Endodermal cell (in vitro differentiated cells): ENCODE results near the gene PWWP2B. TPM values are rescaled to one million over a fixed set of nuclear protein-coding genes. Genes with fewer than 3 reads are reported as not detected.

ENCODE experiments used
- DNase-seq: peaks from one replicate; pipeline ENCODE4 v3.0.0-alpha.2; 2017
- H3K27ac ChIP-seq: 2 replicates; pipeline ENCODE4 v1.5.1; 2013; ENCODE audit warnings: mild to moderate bottlenecking, low read depth, low read length, moderate library complexity
- H3K27me3 ChIP-seq: 2 replicates; pipeline ENCODE4 v1.6.1; 2013; ENCODE audit warnings: mild to moderate bottlenecking, low read length, moderate library complexity; ENCODE audit not compliant: insufficient read depth, control insufficient read depth, poor library complexity, severe bottlenecking
- H3K36me3 ChIP-seq: 2 replicates; pipeline ENCODE4 v1.7.0; 2013; ENCODE audit warnings: mild to moderate bottlenecking, low read length, moderate library complexity; ENCODE audit not compliant: control insufficient read depth, insufficient read depth
- H3K4me1 ChIP-seq: one replicate; pipeline ENCODE4 v1.7.0; 2013; ENCODE audit warnings: low read length; ENCODE audit not compliant: control insufficient read depth, insufficient read depth
- H3K4me3 ChIP-seq: 2 replicates; pipeline ENCODE4 v1.5.1; 2013; ENCODE audit warnings: mild to moderate bottlenecking, low read length, moderate library complexity
- H3K9ac ChIP-seq: 2 replicates; pipeline ENCODE4 v1.6.1; 2013; ENCODE audit warnings: mild to moderate bottlenecking, low read length, moderate library complexity; ENCODE audit not compliant: poor library complexity, severe bottlenecking; ENCODE audit errors: extremely low read depth
- H3K9me3 ChIP-seq: 2 replicates; pipeline ENCODE4 v1.6.1; 2013; ENCODE audit warnings: mild to moderate bottlenecking, low read length, moderate library complexity; ENCODE audit not compliant: control insufficient read depth
- H3K27ac Mint-ChIP-seq: 2 replicates; pipeline ENCODE4 v1.8.0; 2020; ENCODE audit warnings: mixed read lengths
- H3K27me3 Mint-ChIP-seq: 2 replicates; pipeline ENCODE4 v1.8.0; 2021; ENCODE audit warnings: mild to moderate bottlenecking, mixed read lengths; ENCODE audit not compliant: insufficient read depth
- H3K36me3 Mint-ChIP-seq: 2 replicates; pipeline ENCODE4 v1.8.0; 2020; ENCODE audit warnings: low read depth, mixed read lengths
- H3K4me1 Mint-ChIP-seq: 2 replicates; pipeline ENCODE4 v1.8.0; 2020; ENCODE audit warnings: mixed read lengths
- H3K4me3 Mint-ChIP-seq: 2 replicates; pipeline ENCODE4 v1.8.0; 2020; ENCODE audit warnings: mild to moderate bottlenecking, moderate library complexity, mixed read lengths
- H3K9me3 Mint-ChIP-seq: 2 replicates; pipeline ENCODE4 v1.8.0; 2020; ENCODE audit warnings: mild to moderate bottlenecking, mixed read lengths
- CTCF ChIP-seq: fragments of 200-600 bp; sonication (generic); conservative IDR thresholded peaks from 2 replicates; pipeline ENCODE4 v1.5.0; 2021; ENCODE audit warnings: antibody characterized with exemption, mild to moderate bottlenecking
- WGBS, 2 experiments: methylation state at CpG; one replicate each; pipeline versions ENCODE4 v1.1.5 to v1.1.7; 2013; ENCODE audit warnings: missing lambda C conversion rate in 2 of 2, mixed read lengths in 1 of 2; ENCODE audit not compliant: insufficient coverage in 1 of 2, insufficient read length in 1 of 2; 5-methylcytosine and 5-hydroxymethylcytosine counted together
- total RNA-seq, 2 donors: library from RNA; stranded (reverse); fragmentation: NEBNext Ultra II Directional in 1 of 2; extraction: Animal tissue kit (Norgen Biotek cat#: 25700) in 1 of 2; gene quantifications; 2 replicates in 1 of 2; 3 replicates in 1 of 2; pipeline ENCODE4 v1.2.1, GENCODE V29; 2021

The PWWP2B gene
- total RNA-seq, 2 donors from 2014 or later, result 11.4 to 13.9 TPM

DNA sequence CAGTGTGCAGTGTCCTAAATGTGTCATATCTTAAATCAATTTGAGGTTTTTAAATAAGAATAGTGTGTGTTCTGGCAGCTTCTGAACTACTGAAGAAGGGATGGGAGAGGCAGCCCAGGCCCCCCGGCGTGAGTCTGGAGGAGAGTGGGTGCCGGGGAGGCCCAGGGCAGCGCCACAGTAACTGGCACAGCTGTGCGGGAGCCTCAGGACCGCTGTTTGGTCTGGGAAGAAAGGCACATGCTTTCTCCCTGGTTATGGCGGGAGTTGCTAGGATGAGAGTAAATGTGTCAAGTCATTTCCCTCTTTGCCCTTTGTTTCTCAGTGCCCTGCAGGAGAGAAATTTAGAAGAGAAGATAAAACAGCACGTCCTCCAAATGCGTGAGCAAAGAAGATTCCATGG is 31.9 kb upstream of the PWWP2B start:
- H3K27me3 ChIP-seq, result no peaks in the 10 kb centered on the region
- H3K4me3 ChIP-seq, result no peak overlapping the region
- H3K4me1 ChIP-seq, result no peaks in the 10 kb centered on the region
- no peak for TF ChIP-seq CTCF
- no peaks in the 10 kb centered on the region for H3K9me3 ChIP-seq
- H3K9ac ChIP-seq, result no peak overlapping the region
- WGBS, 2 experiments, result 89 to 92% methylated on average over 8 to 9 of the region's 9 CpGs
- Mint-ChIP-seq H3K4me1 (no peaks in the 10 kb centered on the region), H3K27ac (peak overlapping the region; percentile 3), H3K27me3 (no peaks in the 10 kb centered on the region), H3K36me3 (peaks cover 21% of the 10 kb centered on the region), H3K4me3 (no peak overlapping the region), H3K9me3 (peaks cover 7% of the 10 kb centered on the region)
- no peak for DNase-seq
- H3K36me3 ChIP-seq, result no peaks in the 10 kb centered on the region
- H3K27ac ChIP-seq, result peak overlapping the region; percentile 53

DNA sequence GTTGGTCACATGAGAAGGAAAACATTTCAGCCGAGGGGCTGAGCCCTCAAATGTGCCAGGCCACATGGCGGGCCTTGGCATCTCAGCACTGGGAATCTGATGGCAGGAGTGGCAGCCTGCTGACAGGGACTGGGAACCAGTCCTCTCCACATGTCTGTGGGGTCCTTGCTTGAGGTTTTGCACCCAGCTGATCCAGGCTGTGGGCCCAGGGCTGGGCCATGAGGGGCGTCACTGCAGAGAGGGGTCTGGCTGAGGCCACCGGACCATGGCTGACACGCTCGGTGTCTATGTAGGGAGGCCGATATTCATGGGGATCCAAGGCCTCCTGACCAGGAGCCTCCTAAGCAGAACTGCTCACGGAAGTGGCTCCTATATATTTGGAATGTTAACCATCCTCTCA is 31.0 kb upstream of the PWWP2B start:
- H3K4me3 ChIP-seq, result no peak overlapping the region
- H3K4me1 Mint-ChIP-seq, result peaks cover 3% of the 10 kb centered on the region
- H3K27me3 ChIP-seq, result no peaks in the 10 kb centered on the region
- peaks cover 7% of the 10 kb centered on the region for H3K9me3 Mint-ChIP-seq
- peaks cover 21% of the 10 kb centered on the region for H3K36me3 Mint-ChIP-seq
- no peak for TF ChIP-seq CTCF
- H3K9ac ChIP-seq, result no peak overlapping the region
- H3K36me3 ChIP-seq, result no peaks in the 10 kb centered on the region
- no peaks in the 10 kb centered on the region for H3K4me1 ChIP-seq
- no peaks in the 10 kb centered on the region for H3K27me3 Mint-ChIP-seq
- H3K27ac ChIP-seq, result no peak overlapping the region
- H3K27ac Mint-ChIP-seq, result no peak overlapping the region
- H3K9me3 ChIP-seq, result no peaks in the 10 kb centered on the region
- H3K4me3 Mint-ChIP-seq, result no peak overlapping the region
- WGBS, 2 experiments, result 96 to 98% methylated on average over 7 to 8 of the region's 8 CpGs
- DNase-seq, result no peak

DNA sequence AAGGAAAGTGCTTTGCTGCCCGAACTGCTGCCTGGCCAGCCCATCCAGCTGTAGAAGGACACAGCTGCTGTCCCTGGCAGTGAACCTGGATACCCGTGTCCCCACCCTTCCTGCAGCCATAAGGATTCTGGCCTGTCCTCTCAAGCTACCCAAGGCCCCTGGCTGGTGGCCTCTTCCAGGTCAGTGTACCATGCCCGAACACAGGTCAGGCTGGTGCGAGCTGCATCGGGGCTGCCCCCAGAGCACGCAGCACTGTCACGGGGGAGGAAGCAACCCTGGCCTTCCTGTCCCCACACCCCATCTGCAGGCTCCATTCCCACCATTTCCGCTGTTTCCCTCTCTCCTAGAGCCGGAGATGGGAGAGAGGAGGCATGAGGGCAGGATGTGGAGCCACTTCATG is 30.5 kb upstream of the PWWP2B start:
- no peaks in the 10 kb centered on the region for H3K27me3 ChIP-seq
- no peak overlapping the region for H3K27ac Mint-ChIP-seq
- DNase-seq, result no peak
- no peak overlapping the region for H3K27ac ChIP-seq
- H3K4me1 Mint-ChIP-seq, result peaks cover 3% of the 10 kb centered on the region
- 76 to 91% methylated on average over 4 to 9 of the region's 9 CpGs for WGBS, 2 experiments
- no peak overlapping the region for H3K4me3 Mint-ChIP-seq
- no peaks in the 10 kb centered on the region for H3K4me1 ChIP-seq
- H3K4me3 ChIP-seq, result no peak overlapping the region
- H3K9me3 Mint-ChIP-seq, result peaks cover 8% of the 10 kb centered on the region
- H3K9ac ChIP-seq, result no peak overlapping the region
- H3K27me3 Mint-ChIP-seq, result no peaks in the 10 kb centered on the region
- H3K36me3 Mint-ChIP-seq, result peaks cover 21% of the 10 kb centered on the region
- no peaks in the 10 kb centered on the region for H3K9me3 ChIP-seq
- H3K36me3 ChIP-seq, result no peaks in the 10 kb centered on the region
- TF ChIP-seq CTCF, result no peak
